ENCODE results near the gene MRPS35.
"Not testable (repeated sequence)": the region's sequence is repeated elsewhere in the genome, so short reads cannot be mapped to it uniquely, and the experiment has no call there.

Gene MRPS35

GRCh38 chr12:27709932-27710591 lies 570 bp upstream of the MRPS35 start:
- DNase-seq: peak in 1 of 2 experiments; percentile 65

- no peak for DNase-seq
Observed at GRCh38 chr12:27711317-27711682, 668 bp downstream of the MRPS35 start.

DNA sequence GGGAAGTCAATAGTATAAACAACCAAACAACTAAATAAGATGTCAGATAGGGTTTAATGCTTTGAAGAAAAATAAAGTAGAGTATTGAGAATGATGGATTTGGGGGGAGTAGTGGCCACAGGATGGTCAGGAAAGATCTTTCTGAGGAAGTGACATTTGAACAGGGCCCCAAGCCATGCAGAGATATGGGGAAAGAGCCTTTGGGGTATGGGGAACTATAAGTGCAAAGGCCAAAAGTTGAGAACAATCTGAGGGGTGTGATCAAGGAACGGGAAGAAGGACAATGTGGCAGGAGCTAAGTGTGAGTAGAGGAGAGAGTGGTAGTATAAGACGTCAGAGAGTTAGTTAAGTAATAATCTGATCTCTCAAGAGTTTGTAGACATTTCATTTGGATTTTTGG lies 1.3 kb downstream of the MRPS35 start:
- no peak for DNase-seq

DNA sequence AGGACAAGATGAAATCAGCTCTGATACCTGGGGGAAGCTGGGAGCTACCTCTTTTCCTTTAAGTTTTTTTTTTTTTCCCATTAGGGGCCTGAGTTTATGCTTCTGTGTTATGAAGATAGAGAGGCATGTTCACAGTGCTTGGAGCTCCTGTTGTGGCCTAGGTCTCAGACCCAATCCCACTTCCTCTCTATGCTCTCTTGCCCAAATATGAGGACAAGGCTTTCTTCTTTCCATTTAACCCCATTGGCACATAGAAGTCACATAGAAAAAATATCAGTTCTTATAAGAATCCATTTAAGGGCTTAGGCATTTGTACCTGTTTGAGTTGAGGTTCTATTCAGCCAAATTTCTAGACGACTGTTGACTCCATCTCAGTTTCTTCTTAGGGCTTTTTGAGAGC lies 12.6 kb downstream of the MRPS35 start:
- DNase-seq: no peak

DNA sequence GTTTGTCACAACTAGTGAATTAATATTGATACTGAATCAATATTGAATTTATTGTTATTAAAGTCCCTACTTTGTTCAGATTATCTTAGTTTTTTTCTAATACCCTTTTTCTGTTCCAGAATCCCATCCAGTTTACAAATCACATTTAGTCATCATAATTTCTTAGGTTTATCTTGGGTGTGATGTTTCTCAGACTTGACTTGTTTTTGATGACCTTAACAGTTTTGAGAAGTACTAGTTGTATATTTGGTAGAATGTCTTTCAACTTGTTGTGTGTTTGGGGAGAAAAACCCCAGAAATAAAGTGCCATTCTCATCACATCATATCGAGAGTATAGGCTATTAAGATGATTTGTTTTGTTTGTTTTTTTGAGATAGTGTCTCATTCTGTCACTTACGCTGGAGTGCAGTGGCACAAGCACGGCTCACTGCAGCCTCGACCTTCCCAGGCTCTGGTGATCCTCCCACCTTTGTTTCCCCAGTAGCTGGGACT lies 19.5 kb downstream of the MRPS35 start:
- no peak for DNase-seq

GRCh38 chr12:27732281-27732680 lies 21.6 kb downstream of the MRPS35 start:
- no peak for DNase-seq

GRCh38 chr12:27733052-27733656 lies 22.5 kb downstream of the MRPS35 start:
- DNase-seq: no peak

DNA sequence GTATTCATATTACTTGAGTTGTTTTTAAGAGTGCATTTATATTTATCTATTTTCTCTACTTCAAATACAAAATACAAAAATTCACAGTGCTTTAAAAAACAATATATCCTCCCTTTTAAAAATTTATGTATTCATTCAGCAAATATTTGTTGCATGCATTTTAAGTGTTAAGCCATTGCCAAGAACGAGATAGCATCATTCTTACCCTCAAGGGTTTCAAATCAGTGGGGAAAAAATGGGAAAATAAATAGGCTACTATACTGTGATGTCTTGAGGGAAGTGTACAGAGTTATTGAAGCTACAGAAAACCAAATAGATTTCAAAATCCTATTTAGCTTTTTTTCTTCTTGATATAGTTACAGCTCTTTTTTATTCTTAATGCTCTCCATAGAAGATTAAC lies 23.2 kb downstream of the MRPS35 start:
- DNase-seq: no peak

- DNase-seq: not testable (repeated sequence)
Observed at GRCh38 chr12:27734321-27734720, 23.7 kb downstream of the MRPS35 start.

- DNase-seq: no peak
Observed at GRCh38 chr12:27743601-27744000, 33.0 kb downstream of the MRPS35 start.

DNA sequence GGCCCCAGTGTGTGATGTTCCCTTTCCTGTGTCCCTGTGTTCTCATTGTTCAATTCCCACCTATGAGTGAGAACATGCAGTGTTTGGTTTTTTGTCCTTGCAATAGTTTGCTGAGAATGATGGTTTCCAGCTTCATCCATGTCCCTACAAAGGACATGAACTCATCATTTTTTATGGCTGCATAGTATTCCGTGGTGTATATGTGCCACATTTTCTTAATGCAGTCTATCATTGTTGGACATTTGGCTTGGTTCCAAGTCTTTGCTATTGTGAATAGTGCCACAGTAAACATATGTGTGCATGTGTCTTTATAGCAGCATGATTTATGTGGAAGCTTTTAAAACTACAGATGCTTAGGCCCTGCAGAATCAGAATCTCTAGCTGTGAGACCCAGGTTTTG lies 35.1 kb downstream of the MRPS35 start:
- DNase-seq: not testable (repeated sequence)

- no peak for DNase-seq
Observed at GRCh38 chr12:27747111-27747820, 36.6 kb downstream of the MRPS35 start.

GRCh38 chr12:27751386-27752047 lies 40.9 kb downstream of the MRPS35 start:
- DNase-seq: no peak

DNA sequence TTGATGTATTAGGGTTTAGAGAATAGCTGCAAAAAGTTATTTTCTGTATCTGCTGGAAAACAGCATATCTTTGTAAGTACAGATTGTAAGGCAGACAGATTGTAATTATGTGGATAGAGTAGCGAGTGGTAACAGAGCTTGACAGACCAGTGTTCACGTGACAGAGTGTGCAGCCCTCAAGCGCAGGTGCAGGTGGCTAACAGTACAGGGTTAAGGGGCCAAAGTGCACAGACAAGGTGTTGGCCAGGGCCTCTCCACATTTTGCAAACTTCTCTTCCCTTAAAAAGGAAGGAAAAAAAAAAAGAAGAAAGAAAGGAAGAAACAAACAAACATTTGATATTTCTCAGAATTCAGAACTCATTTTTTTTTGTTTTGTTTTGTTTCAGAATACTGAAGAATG lies 44.2 kb downstream of the MRPS35 start:
- no peak for DNase-seq

DNA sequence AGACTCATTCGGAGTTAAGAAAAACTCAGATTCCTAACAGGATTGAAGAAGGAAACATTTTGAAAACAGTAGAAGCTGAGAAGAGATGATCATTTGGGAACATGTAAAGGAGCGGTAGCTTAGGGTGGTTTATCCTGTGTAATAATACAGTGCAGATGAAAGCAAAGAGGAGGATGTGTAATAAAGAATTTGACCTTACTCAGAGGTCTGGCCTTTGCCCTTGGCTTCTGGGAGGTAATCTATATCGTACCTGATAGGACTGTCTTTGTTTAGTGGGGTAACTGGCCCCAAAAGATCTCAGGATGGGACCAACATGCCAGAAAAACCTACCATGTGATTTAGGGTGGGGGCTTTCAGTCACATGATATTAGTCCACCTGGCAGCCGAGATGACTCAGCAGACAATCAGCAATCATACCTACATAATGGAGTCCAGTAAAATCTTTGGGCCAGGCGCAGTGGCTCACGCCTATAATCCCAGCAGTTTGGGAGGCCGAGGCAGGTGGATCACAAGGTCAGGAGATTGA lies 46.1 kb downstream of the MRPS35 start:
- no peak for DNase-seq

DNA sequence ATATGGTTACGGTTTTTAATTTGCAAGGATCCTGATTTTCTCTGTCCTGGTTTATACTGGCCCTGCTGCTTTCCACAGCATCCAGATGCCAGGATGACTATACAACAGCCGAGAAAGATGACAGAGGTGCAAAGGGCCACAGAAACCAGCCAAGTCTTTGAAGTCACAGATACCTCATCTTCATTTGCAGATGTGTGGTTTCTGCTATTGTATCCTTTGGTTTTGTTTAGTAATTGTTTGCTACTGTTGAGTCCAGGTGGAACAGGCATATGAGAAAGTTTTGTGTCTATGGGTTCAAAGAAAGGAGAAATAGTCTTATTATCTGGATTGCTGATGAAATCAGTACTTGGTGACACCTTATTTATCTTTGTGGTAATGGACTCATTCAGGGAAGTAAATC lies 52.1 kb downstream of the MRPS35 start:
- no peak for DNase-seq

DNA sequence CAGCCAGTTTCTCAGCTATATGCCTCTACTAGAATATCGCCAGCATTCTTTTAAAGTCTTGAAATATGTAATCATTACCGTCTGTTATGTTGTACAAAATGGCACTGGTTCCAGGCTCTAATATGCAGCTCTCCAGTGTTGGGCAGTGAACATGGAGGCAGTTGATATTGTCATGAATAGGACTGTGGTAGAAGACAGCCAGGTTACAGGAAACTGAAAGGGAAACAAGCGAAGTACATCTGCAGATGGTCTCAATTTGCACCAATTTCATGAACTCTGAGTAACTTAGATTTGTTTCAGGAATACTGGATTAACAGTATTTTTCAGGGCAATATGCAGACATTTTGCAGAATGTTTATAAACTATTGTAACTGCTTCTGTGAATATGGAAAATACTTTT lies 56.0 kb downstream of the MRPS35 start:
- no peak for DNase-seq

DNA sequence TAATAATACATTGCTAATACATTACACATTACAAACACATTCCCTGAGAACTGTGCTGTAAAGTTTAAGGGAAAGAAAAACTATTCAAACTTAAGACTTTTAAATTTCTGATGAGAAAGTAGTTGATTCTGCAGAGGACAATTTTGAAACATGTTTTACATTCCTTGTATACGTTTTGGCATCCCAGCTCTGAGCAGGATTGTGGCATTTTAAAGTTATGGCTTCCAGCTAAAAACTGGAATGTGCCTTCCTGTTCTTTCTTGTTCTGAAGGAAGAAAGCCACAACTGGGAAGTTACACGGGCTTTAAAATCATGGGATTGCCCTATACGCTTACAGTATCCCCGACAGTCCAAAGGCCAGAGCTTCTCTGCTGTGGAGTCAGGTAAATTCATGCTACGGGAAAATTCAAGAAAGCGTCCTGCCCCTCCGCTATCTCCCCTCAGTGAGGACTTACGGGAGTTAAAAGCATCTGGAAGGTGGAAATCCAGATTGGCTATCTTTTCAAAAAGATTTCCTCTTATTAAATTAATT lies 58.6 kb downstream of the MRPS35 start:
- no peak for DNase-seq

DNA sequence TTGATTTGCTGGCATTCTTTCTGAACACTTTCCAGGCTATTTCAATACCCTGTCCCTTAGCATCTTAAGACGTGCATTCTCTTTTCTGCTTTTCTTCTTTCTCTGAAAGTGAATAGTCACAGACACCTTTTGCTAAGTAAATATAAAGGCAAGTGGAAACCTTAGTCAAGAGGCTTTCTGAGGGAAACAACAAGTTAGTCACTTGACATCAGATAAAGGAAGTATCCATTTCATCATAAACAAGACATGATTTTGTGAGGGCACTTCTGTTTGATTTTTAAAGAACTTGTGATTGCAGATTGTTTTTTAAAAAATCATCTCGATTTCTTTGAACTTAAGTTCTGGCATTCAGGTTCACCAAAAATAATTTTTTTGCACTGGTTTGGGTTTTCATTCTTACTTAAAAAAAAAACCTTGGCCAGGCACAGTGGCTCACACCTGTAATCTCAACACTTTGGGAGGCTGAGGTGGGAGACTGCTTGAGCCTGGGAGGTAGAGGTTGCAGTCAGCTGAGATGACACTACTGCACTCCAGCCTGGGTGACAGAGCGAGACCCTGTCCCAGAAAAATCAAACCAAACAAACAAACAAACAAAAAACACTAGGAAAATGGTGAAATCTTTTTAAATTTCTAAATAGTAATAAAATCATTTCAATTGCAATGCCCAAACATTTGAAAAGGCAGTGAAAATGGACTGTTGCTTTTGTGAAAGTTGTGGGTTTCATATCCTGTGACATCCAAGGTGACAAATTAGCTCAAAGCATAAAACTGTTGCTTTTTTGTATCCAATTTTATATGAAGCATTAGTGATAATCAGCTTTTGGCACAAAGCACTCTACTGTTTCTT lies 61.1 kb downstream of the MRPS35 start:
- no peak for DNase-seq

GRCh38 chr12:27772328-27773049 lies 61.9 kb downstream of the MRPS35 start:
- DNase-seq: no peak

GRCh38 chr12:27777141-27777540 lies 66.5 kb downstream of the MRPS35 start:
- no peak for DNase-seq

Measured in NCI-H187 (cell line).